HG02678 (cell line): ENCODE measurements around the gene LARP4B.

Experiments
- ATAC-seq: cut with Tn5 transposase; IDR thresholded peaks from one replicate; pipeline ENCODE4 v1.9.1; 2021; ENCODE audit warnings: mild to moderate bottlenecking, moderate library complexity; ENCODE audit not compliant: unreplicated experiment

Gene LARP4B

DNA sequence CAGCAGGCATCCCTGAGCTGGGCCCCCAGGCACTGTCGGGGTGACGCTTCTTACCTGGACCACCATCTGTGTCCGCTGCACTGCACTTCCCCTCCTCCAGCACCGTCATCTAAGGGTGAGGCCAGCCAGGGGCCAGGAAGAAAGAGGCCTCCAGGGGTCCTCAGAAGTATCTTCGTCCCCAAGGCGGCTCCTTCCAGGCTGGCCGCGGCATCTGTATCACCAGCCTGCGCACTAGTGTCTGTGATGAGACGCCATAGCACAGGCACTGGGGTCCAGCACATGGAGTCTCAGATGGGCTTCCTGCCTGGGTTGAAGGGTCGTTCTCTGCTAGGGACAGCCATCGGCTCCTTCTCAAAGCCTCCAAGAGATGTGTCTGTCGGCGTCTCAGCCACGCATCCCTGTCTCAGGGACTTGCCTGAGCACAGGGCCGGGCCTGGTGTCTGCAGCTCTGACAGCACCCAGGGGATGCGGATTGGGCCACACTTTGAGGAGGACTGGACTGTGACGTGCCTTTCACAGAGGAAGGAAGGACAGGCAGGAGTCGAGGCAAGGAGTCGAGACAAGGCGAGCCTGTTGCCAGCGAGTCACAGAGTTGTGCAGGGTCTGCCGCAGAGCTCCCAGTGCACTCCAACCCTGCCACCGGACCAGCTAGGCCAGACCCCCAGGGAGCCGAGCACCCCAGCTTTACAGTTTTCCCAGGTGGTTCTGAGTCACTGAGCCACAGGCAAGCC lies 140.5 kb downstream of the LARP4B start:
- ATAC-seq, result no peak

GRCh38 chr10:789831-790701 lies 141.4 kb downstream of the LARP4B start:
- ATAC-seq, result no peak

GRCh38 chr10:788796-789748 lies 142.4 kb downstream of the LARP4B start:
- no peak for ATAC-seq

GRCh38 chr10:787933-788651 lies 143.4 kb downstream of the LARP4B start:
- ATAC-seq, result no peak

DNA sequence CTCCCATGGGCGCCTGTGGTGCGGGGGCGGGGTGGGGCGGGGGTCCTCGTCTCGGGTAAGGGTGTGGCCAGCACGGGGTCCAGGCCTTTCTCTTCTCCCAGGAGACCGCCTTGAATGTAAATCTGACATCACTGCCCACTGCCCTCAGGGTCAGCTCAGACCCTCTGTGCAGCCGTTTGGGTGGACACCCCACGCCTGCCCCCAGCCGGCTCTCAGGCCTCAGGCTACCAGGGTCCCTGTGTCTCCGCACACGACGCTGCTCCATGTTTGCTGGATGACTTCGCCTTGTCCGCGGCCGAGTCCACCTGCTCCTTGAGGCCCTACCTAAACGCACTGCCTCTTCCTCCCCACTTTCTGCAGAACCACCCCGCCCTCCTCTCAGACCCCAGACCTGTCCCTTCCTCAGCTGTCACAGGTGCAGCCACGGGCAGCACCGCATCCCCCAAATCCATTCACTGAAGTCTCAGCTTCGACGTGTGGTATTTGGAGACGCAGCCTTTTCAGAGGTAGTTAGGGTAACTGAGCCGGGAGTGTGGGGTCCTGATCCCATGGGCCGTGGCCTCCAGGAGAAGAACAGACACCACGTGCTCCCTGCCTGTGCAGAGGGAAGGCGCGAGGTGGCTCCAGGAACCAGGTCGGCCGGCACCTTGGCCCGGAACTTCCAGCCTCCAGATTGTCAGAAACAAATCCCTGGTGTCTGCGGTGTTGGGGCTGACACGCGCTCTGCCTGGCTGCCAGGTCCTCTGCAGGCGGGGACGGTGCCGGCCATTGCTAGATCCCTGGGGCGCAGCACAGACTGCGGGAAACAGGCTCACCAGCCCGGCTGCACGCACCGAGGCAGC lies 144.7 kb downstream of the LARP4B start:
- no peak for ATAC-seq

GRCh38 chr10:785861-786214 lies 145.7 kb downstream of the LARP4B start:
- ATAC-seq, result no peak

- no peak for ATAC-seq
Observed at GRCh38 chr10:785089-785860, 146.2 kb downstream of the LARP4B start.

DNA sequence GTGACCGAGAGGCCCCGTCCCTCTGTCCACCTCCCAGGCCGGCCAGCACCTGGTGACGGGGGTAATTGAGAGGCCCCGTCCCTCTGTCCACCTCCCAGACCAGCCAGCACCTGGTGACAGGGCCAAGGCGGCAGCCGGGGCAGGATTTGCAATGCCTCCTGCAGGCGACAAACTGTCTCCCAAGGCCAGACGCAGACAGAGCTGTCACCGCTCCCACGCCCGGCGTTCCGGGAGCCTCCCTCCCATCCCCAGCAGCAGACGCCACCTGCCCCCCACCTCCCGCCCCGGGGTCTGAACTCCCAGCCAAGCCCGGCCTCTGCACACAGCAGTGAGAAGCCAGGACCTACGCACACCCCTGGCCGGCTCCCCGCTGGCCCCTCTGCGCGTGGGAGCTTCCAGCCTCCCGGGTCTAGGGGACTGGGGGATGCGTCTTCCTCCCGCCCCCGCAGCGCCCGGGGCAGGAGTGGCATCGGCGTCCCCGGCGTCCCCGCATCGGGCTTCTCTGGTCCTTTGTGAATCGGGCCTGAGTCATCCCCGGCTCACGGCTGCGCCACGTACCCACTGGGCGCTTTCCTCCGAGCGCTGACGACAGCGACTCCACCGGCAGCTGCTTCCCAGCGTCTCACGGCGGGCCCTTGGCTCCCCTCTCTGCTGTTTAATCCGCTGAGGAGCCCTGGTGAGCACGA lies 147.0 kb downstream of the LARP4B start:
- no peak for ATAC-seq

DNA sequence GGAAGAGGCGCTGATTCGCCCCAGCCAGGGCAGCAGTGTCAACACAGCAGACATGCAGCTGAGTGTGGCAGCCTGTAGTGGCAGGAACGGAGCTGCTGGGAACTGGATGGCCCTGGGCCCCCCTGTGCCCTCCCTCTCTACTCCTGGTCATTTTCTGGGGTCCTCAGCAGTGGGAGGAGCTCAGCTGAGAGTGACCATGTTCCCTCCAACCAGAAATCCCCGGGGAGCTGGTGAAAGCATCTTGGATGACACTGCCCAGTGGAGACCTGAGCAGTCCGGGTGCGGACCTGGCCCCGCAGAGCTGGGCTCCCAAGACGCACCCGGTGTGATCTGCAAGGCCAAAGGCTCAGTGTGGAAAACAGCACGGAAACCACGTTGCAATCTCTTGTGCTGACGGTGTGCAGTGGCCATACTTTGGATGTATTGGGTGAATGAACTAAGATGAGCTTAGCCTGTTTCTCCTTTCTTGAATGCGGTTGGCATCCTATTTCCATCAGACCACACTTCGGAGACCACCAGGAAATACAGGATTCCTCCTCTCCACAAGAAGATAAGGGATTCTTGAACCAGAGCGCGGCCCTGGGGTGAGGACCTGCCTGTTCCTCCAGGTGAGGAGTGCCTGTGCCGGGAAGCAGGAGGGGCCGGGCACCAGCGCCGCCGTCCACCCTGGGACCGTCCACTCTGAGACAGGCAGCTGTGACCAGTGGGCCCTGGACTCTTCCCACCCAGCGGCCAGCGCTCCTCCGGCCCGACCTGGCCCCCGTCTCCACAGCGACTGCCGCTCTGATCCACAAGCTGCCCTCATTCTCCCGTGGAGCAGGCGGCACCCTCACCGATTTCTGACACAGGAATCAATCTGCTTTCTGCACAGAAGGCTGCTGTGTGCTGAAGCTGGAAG lies 148.5 kb downstream of the LARP4B start:
- ATAC-seq, result no peak

DNA sequence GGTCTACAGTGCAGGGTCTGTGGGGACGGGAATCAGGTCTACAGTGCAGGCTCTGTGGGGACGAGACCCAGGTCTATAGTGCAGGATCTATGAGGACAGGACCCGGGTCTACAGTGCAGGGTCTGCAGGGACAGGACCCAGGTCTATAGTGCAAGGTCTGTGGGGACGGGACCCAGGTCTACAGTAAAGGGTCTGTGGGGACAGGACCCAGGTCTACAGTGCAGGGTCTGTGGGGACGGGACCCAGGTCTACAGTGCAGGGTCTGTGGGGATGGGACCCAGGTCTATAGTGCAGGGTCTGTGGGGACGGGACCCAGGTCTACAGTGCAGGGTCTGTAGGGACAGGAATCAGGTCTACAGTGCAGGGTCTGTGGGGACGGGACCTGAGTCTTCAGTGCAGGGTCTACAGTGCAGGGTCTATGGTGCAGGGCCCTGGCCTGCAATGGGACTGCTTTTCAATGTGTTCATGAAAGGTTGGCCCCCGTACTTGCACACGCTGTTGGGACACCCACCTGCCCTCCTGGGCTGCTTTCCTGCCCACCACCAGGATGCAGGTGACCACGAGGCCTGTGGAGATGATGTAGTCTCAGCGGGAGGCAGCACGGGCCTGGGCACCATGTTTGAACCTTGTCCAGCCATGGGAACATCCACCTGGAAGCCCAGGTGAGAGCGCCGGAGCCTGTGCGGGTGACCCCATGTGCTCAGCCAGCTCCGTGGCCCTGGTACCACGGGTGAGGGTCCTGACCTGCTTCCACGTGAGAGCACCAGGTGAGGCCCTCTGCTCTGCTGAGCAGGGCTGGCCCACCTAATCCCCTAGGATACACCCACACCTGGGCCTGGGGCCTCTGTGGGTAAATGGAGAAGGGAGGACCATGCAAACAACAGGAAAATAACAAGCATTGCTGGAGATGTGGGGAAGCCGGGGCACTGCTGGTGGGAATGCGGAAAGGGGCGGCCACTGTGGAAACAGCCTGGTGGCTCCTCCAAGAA lies 150.7 kb downstream of the LARP4B start:
- no peak for ATAC-seq

- ATAC-seq, result no peak
Observed at GRCh38 chr10:778626-779330, 152.7 kb downstream of the LARP4B start.

GRCh38 chr10:777913-778479 lies 153.5 kb downstream of the LARP4B start:
- no peak for ATAC-seq

DNA sequence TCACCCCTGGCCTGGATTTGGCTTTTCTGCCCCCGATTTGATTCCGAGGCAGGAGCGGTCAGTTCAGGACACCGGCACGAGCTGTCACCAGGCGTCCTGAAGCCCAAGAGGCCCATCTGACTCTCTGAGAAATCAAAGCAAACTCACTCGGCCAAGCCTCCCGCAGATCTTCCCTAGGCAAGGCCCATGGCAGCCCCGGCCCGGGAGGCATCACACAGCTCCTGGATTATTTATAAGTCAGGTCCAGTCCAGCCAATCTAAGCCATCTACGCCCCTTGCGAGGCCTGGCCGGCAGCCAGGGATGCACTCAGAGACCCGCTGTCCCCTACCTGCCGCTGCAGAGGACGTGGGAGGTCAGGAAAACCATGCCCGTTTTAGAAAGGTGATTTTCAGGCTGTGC lies 154.7 kb downstream of the LARP4B start:
- ATAC-seq, result no peak

DNA sequence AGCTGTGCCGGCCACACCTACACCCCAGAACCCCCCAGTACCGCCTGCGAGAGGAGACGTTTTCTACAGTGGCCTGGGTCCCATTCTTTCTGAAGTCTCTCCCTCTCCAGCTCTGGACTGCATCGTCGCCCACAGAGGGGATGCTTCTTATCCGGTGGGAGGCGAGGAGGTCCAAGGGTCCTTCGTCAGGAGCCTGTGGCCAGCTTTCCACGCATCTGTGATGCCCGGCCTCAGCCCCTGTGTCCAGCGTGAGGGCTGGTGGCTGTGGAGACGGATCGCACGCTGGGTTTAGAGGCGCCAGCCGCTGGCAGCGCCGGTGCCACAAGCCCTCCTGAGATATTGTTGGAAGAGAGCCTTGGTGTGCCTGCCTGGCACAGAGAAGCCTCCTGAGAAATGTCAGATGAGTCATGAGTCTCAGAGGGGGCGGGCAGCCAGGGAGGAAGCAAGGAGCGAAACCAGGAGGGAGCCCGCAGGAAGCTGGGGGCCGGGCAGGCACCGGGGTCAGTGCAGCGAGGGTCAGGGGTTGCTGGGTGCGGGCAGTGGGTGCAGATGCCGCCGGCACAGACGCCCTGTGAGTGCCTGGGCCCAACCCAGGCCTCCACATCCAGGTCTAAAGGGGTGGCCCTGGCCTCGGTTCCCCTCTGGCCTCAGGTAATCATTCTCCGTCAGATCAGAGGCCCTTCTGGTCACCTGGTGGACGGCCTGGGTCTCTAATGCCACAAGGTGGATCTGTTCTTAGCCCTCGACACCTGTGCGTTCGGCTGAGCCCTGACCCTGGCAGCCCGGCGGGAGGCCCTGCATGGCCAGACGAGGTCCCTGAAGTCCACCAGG lies 156.0 kb downstream of the LARP4B start:
- no peak for ATAC-seq
